SIG-M5 (cell line): ENCODE measurements around the gene HENMT1.

ENCODE experiments used
- DNase-seq: peaks from one replicate; lab custom pipeline; 2025; lab: John Stamatoyannopoulos, UW

The HENMT1 gene

GRCh38 chr1:108627256-108627655 lies 33.6 kb downstream of the HENMT1 start:
- no peak for DNase-seq

DNA sequence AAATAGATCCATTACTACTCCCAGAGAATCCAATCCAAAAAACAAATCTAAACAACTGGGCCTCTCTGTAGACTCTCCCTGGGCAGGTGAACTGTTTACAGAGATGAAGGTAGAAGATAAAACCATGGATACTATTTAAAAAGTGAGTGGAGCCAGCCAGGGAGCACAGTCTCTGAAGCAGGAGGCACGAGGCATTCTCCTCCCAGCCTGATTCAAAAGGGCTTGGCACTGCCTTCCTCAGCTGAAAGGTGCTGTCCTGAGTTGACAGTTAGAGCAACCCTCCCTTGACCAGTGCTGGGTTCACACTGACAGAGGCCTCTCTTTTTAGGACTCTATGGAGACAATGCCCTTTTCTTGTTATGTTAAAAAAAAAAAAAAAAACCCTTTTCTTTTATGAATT lies 36.8 kb downstream of the HENMT1 start:
- DNase-seq: no peak

DNA sequence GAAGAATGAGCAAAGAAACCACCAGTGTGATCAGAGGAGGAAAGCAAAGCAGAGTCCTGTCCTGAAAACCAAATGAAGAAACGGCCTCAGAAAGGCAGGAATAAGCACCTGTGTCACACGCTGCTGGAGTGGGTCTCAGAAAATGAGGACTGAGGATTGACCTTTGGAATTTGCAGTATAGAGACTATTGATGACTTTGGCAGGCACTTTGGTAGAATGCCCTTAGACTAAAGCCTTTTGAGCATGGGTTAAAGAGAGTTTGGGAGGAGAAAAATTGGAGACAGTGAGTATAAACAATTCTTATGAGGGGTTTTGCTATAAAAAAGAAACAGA lies 43.2 kb downstream of the HENMT1 start:
- no peak for DNase-seq

DNA sequence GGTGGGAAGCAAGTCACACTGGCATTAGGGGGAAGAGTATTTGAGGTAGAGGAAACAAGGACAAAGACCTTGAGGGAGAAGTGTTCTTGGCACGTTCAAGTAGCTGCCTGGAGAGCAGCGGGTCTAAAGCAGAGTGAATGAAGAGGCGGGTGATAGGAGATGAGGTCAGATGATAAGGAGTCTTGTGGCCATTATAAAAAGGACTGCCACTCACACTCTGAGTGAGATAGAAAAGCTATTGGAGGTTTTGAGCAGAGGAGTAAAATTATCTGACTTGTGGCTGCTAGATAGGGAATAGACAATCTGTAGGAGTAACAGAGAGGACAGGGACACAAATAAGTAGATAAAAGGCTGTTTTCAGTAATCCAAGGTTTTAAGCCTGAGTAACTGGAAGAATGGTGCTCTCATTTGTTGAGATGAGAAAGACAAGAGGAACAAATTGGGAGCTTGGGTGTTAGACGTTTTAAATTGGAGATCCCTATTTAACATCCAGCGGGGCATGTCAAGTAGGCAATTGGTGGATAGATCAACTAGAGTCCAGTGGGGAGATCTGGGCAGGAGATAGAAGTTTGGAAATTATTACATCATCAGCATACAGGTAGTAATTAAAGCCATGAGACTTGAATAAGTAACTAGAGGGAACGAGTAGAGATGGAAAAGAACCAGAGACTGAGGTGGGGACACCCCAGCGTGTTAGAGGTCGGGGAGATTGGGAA lies 43.7 kb downstream of the HENMT1 start:
- no peak for DNase-seq

GRCh38 chr1:108615544-108615943 lies 45.3 kb downstream of the HENMT1 start:
- no peak for DNase-seq

DNA sequence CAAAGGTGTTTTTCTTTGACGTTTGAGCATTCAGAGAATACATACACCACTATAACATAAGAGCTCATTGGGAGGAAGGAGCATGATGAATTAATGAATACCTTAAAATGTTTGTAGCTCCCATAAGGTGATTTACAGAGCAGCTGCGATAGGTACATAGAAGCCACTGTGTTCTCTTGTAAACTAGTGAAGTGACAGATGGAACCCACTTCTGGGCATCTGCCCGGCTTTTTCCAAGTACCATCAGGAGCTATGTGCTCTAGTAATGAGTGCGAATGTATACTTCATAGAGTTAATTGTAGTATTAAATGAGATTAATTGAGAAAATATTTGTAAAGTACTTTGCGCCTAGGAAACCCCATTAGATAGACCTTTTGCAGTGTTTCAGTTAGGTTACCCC lies 48.4 kb downstream of the HENMT1 start:
- DNase-seq: no peak

DNA sequence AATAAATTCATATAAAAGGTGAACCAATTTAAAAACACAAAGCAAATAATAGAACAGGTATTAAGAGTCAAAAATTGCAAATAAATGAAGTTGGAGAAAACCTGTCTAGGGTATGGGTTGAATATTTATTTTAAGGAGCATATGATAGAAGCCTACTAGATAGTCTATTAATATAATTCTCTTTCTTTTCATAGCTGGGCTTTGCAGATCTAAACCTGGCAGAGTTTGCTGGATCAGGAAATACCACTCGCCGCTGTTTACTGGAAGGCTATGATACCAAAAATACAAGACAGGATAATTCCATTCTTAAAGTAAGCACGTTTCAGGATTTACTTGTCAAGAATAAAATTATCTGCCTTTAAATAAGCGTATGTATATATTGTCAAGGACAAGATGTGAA lies 48.9 kb downstream of the HENMT1 start:
- DNase-seq: no peak

DNA sequence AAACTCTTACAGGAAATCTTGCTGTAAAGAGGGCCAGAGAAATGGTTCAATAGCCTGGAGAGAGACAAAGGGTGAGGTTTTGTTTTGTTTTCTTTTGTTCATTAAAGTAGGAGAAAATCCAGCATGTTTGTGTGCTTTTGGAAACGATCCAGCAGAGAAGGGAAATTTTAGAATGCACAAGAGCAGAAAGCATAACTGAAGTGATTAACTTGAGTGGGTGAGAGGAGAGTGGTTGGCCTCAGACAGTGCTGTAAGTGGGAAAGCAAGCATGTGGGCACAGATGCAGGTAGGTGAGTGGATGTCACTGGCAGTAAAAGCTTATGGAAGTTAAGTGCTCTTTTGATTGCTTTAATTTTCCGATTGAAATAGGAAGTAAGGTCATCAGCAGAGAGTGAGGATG lies 50.8 kb downstream of the HENMT1 start:
- no peak for DNase-seq

DNA sequence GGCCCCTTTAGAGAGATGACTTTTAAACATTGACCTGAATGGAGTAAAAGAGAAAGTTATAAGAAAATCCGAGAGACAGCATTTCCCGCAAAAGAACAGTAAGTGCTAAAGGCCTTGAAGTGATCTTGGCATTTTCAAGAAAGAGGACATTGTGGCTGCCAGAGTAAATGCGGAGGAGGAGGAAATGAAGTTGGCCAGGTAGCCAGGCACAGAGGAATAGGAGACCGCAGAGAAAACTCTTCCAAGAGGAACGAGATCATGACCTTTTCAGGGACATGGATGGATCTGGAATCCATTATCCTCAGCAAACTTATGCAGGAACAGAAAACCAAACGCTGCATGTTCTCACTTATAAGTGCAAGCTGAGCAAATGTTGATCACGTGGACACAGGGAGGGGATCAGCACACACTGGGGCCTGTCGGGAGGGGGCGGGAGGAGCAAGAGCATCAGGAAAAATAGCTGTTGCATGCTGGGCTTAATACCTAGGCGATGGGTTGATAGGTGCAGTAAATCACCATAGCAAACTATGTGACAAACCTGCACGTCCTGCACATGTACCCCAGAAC lies 51.3 kb downstream of the HENMT1 start:
- DNase-seq: no peak

DNA sequence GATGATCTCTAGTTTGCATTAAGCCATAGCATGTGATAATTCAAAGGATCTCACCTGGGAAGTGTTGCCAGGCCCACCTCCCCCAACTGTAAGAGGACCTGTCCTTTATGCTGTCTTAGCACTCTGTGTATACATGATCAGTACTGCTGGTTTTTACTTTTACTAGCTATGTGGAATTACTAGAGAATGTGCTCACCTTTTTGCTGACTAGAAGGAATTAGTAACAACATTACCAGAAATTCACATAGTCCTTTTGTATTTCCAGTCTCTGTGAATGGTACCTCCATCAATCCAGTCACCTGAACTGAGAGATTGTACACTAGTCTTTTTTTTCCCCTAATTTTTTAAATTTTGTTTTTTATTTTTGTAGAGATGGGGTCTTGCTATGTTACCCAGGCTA lies 54.4 kb downstream of the HENMT1 start:
- no peak for DNase-seq

- no peak for DNase-seq
These were observed 55.3 kb downstream of the HENMT1 start for GRCh38 chr1:108605633-108606032.

GRCh38 chr1:108601708-108602410 lies 59.0 kb downstream of the HENMT1 start:
- no peak for DNase-seq

GRCh38 chr1:108600504-108600903 lies 60.4 kb downstream of the HENMT1 start:
- no peak for DNase-seq

- DNase-seq: no peak
These were observed 62.6 kb downstream of the HENMT1 start for GRCh38 chr1:108598340-108598739.
